Large intestine (tissue), 3 donors: ENCODE data around the gene TAAR1. TPM values are rescaled to one million over a fixed set of nuclear protein-coding genes. Genes with fewer than 3 reads are reported as not detected.
A peak's percentile ranks its signal among the peaks of the same experiment; 100 is the strongest.
"Not testable (repeated sequence)": the region's sequence is repeated elsewhere in the genome, so short reads cannot be mapped to it uniquely, and the experiment has no call there.

Experiments used
- DNase-seq, 2 donors: peaks; one replicate each; pipeline versions ENCODE4 v3.0.0 to v3.0.0-alpha.2; 2013
- H3K27ac ChIP-seq: one replicate; pipeline ENCODE4 v1.5.1; 2013; ENCODE audit warnings: low read length
- H3K27me3 ChIP-seq: 2 replicates; pipeline ENCODE4 v1.6.1; 2013; ENCODE audit warnings: low read length; ENCODE audit not compliant: control insufficient read depth, insufficient read depth
- H3K36me3 ChIP-seq: 2 replicates; pipeline ENCODE4 v1.6.1; 2013; ENCODE audit warnings: low read length; ENCODE audit not compliant: control insufficient read depth, insufficient read depth
- H3K4me1 ChIP-seq: one replicate; pipeline ENCODE4 v1.6.1; 2013; ENCODE audit warnings: low read length; ENCODE audit not compliant: control insufficient read depth, insufficient read depth
- H3K4me3 ChIP-seq: one replicate; pipeline ENCODE4 v1.5.1; 2013; ENCODE audit warnings: low read length
- H3K9me3 ChIP-seq: one replicate; pipeline ENCODE4 v1.6.1; 2013; ENCODE audit warnings: mild to moderate bottlenecking, low read depth, low read length, moderate library complexity; ENCODE audit not compliant: control insufficient read depth
- WGBS: methylation state at CpG from one replicate; pipeline ENCODE4 v1.1.5; 2013; ENCODE audit warnings: low lambda C conversion rate; ENCODE audit not compliant: insufficient coverage; 5-methylcytosine and 5-hydroxymethylcytosine counted together
- polyA plus RNA-seq: library from polyadenylated mRNA; unstranded; fragments of 120-200 nt; gene quantifications from one replicate; pipeline ENCODE4 v1.2.1, GENCODE V29; 2013

TAAR1 gene
- polyA plus RNA-seq, 1 donor = not detected

DNA sequence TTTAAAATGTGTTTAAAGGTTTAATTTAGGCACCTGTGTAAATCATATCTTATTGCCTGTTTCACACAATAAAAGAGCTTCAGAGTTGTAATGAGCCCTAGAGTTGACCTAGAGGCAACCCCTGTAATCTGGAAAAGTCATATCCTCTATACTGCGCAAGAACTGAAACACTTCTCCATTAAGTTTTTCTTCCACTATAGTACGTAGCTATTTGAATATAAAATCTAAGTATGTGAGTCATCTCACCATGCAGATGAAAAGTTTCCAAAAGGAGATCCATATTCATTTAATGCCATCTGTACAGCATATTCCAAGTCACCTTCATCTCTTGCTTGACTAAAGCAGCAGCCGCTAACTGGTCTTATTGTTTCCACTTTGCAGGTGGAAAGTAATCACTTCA is 26.0 kb upstream of the TAAR1 start:
- no CpG with 5 or more reads among the region's 3 CpGs for WGBS
- no peak for DNase-seq

DNA sequence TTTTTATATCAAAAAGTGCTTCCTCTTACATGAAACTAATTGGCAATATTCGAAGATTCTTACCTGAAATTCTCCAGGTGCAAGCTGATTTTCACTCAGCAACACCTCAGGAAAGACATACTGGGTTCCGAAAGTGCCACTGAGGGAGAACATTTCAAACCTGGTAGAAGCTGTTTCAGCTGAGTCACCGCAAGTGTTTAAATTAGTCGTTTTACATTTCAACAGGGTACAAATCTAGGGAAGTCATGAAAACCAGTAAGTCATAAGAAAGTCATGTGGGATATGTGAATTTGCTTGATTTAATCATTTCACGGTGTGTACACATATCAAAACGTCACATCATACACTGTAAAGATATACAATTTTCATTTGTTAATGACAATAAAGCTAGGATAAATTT is 25.3 kb upstream of the TAAR1 start:
- no peaks in the 10 kb centered on the region for H3K4me1 ChIP-seq
- no peaks in the 10 kb centered on the region for H3K36me3 ChIP-seq
- H3K27ac ChIP-seq = no peak overlapping the region
- H3K4me3 ChIP-seq = no peak overlapping the region
- H3K9me3 ChIP-seq = no peaks in the 10 kb centered on the region
- WGBS = 87% methylated on average over 3 of the region's 6 CpGs
- DNase-seq = no peak
- H3K27me3 ChIP-seq = no peaks in the 10 kb centered on the region

More for the DNA sequence above, 26.0 kb upstream of the TAAR1 start:
- H3K27me3 ChIP-seq = no peaks in the 10 kb centered on the region
- no peaks in the 10 kb centered on the region for H3K4me1 ChIP-seq
- H3K27ac ChIP-seq = no peak overlapping the region
- H3K9me3 ChIP-seq = no peaks in the 10 kb centered on the region
- no peaks in the 10 kb centered on the region for H3K36me3 ChIP-seq
- no peak overlapping the region for H3K4me3 ChIP-seq

DNA sequence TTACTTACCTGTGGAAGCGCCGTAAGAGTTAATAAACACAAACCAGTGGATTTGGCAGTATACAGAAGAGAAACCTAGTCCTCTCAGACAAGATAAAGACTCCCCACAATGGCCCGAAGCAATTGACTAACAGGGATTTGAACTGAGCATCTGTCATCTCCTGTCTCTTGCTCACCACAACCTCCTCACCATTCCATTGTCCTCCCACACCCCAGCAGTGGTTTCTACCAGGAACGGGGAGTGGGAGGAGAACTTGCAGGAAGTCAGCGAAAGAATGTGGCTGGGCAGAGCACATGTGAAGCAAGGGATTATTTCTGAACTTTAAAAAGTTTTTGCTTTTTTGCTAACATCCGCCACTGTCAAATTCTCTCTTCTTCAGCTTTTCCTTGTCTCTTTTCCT is 24.6 kb upstream of the TAAR1 start:
- no peak for DNase-seq
- no peaks in the 10 kb centered on the region for H3K9me3 ChIP-seq
- H3K4me1 ChIP-seq = no peaks in the 10 kb centered on the region
- H3K27ac ChIP-seq = no peak overlapping the region
- H3K4me3 ChIP-seq = no peak overlapping the region
- no peaks in the 10 kb centered on the region for H3K27me3 ChIP-seq
- 79% methylated on average over 3 of the region's 6 CpGs for WGBS
- no peaks in the 10 kb centered on the region for H3K36me3 ChIP-seq

DNA sequence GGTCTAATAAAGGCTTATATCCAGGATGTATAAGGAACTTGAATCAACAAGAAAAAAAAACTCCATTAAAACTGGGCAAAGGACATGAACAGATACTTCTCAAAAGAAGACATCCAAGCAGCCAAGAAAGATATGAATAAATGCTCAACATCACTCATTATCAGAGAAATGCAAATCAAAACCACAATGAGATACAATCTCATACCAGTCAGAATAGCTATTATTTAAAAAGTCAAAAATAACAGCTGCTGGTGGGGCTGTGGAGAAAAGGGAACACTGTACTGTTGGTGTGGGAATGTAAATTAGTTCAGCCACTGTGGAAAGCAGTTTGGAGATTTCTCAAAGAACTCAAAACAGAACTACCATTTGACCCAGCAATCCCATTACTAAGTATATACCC is 20.1 kb upstream of the TAAR1 start:
- H3K4me1 ChIP-seq, H3K36me3 ChIP-seq, H3K9me3 ChIP-seq, H3K4me3 ChIP-seq, H3K27ac ChIP-seq, H3K27me3 ChIP-seq, DNase-seq: not testable (repeated sequence)

DNA sequence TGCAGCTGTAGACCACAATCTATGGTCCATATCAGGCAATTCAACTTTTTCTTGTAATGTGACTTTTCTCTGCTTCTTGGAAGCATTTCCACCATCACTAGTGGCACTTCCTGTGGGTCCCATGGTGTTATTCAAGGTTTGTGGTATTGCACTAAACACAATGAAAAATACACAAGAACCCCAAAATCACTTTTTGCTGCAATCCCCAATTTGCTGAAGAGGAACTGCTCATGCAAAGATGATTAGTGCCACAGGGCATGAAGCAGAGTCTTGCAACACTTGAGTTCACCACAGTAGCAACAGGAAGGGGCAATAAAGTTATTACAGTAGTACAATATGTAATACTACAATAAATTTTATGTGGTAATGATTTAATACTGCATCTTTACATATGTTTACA is 16.8 kb upstream of the TAAR1 start:
- H3K27ac ChIP-seq = no peak overlapping the region
- H3K9me3 ChIP-seq = no peaks in the 10 kb centered on the region
- H3K27me3 ChIP-seq = no peaks in the 10 kb centered on the region
- peaks cover 22% of the 10 kb centered on the region for H3K4me1 ChIP-seq
- no peaks in the 10 kb centered on the region for H3K36me3 ChIP-seq
- no peak for DNase-seq
- H3K4me3 ChIP-seq = no peak overlapping the region

DNA sequence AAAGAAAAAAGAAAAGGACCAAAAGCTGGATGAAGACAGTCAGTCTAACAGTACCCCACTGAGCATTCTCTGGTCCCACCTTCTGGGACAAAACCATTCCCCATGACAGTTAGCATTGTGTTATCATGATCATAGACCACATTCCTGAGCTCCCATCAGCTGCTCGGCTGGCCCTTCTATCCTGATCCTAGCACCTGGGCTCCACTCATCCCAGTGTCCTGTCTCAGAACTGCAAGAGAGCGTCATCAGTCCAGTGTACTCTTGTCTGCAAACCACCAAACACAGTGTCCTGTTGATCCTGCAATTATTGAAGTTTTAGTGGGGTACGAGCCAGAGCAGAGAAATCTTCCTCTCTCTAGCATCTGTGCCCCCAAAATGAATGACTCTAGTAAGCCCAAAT is 16.0 kb upstream of the TAAR1 start:
- Histone ChIP-seq H3K36me3 (no peaks in the 10 kb centered on the region), H3K27me3 (no peaks in the 10 kb centered on the region), H3K27ac (no peak overlapping the region), H3K4me3 (no peak overlapping the region), H3K9me3 (no peaks in the 10 kb centered on the region), H3K4me1 (peaks cover 27% of the 10 kb centered on the region)
- WGBS = no CpG with 5 or more reads among the region's 3 CpGs
- DNase-seq = no peak

DNA sequence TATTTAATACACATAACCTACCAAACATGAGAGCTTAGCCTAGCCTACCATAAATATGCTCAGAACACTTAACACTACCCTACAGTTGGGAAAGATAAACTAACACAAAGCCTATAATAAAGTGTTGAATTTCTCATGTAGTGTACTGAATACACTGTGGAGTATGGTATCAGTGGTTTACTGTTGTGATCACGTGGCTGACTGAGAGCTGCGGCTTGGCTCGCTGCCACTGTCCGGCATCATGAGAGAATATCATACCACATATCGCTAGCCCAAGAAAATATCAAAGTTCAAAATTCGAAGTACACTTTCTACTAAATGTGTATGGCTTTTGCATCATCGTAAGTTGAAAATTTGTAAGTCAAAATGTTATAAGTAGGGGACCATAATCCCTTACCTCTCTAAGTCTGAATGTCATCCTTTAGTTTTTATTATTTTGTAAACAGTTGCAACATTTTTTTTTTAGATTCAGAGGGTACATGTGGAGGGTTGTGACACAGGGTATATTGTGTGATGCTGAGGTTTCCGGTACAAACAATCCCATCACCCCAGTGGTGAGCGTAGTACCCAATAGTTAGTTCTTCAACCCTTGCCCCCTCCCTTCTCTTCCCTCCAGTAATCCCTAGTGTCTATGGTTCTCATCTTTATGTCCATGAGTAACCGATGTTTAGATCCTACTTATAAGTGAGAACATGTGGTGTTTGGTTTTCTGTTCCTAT is 14.6 kb upstream of the TAAR1 start:
- H3K27ac ChIP-seq = peak overlapping the region; percentile 64
- DNase-seq = peak; percentile 79 to 89

DNA sequence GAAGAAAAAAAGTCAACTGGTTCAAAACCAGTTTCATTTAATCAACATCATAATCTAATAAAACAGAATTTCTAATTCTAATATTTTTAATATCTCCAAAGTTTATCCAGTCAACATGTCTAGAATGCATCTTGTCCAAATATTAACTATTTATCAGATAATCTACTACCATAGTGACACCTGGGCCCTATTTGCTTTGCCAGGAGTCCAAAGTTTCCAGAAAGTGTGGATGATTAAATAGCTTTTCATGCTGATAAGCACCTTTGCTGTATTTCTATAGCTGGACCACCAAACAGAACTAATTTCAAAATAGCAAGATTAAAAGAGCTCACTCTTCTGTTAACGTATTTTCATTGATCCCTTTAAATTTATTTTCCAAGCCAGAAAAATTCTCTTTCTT is 12.3 kb upstream of the TAAR1 start:
- Histone ChIP-seq H3K27ac (peak overlapping the region; percentile 64), H3K36me3 (no peaks in the 10 kb centered on the region), H3K9me3 (no peaks in the 10 kb centered on the region), H3K27me3 (no peaks in the 10 kb centered on the region), H3K4me3 (no peak overlapping the region), H3K4me1 (peaks cover 27% of the 10 kb centered on the region)
- DNase-seq = peak; percentile 32 to 35
- WGBS = 20% methylated on average over 1 of the region's 1 CpG

More for the DNA sequence above, 14.6 kb upstream of the TAAR1 start:
- H3K9me3 ChIP-seq = no peaks in the 10 kb centered on the region
- no peaks in the 10 kb centered on the region for H3K27me3 ChIP-seq
- WGBS = 40% methylated on average over 3 of the region's 10 CpGs
- H3K36me3 ChIP-seq = no peaks in the 10 kb centered on the region
- H3K4me1 ChIP-seq = peaks cover 27% of the 10 kb centered on the region
- no peak overlapping the region for H3K4me3 ChIP-seq

DNA sequence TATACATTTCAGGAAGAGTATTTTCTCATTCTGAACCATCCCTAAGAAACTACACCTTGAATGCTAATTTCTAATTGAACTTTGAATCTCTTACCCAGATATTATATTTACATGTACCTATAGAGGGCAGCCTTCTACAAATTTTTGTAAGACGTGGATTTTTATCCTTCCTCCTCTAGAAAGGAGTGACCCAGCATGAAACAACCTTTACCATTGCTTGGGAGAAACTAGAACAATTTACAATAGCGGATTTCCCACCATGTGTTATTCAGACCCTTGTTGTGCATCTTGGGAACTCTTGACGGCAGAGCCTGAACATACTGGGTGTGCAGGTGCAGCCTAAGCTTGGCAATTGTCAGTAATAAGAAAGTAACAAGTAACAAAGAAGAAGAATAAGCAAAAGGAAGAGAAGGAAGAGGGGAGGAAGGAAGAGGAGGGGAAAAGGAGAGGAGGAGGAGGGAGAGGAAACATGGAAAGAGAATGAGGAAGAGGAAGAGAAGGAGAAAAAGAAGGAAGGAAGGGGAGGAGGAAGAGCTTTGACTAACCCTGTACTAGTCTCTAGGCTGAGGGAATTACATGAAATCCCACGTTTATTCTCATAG is 10.8 kb upstream of the TAAR1 start:
- Histone ChIP-seq H3K36me3 (no peaks in the 10 kb centered on the region), H3K4me3 (no peak overlapping the region), H3K9me3 (no peaks in the 10 kb centered on the region), H3K4me1 (peaks cover 27% of the 10 kb centered on the region), H3K27ac (peak overlapping the region; percentile 28), H3K27me3 (no peaks in the 10 kb centered on the region)
- WGBS = no CpG with 5 or more reads among the region's 4 CpGs
- peak; percentile 33 to 68 for DNase-seq

DNA sequence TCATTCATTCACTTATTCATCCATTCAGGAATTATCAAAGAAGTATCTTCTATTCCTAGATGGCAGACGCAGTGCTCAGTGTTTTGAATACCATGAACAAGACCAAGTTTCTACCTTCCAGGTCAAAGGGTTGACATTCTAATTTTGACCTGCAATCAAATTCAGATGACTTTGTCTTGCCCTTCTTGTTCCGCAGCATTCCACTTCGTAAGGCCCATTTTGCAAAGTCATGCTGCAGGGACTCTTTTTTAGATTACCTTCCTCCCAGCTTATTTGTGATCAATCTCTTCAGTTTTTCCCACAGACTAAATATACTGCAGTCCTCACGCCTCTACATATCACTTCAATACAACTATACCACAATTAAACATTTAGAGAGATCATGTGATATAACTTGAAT is 7.1 kb upstream of the TAAR1 start:
- Histone ChIP-seq H3K27me3 (no peaks in the 10 kb centered on the region), H3K9me3 (no peaks in the 10 kb centered on the region), H3K4me3 (no peak overlapping the region), H3K36me3 (no peaks in the 10 kb centered on the region), H3K4me1 (peaks cover 8% of the 10 kb centered on the region), H3K27ac (no peak overlapping the region)
- 88% methylated on average over 3 of the region's 4 CpGs for WGBS
- no peak for DNase-seq
